Measurements from ENCODE around the gene ZNF398. TPM values are rescaled to one million over a fixed set of nuclear protein-coding genes. Genes with fewer than 3 reads are reported as not detected.
A peak's percentile ranks its signal among the peaks of the same experiment; 100 is the strongest.

Gene ZNF398
- total RNA-seq, 2 experiments from 2014 or later, result 12.1 to 13.2 TPM

GRCh38 chr7:149226840-149227494, 79.7 kb downstream of the ZNF398 start:
- no peak overlapping the region for H3K4me3 Mint-ChIP-seq
- CTCF ChIA-PET, result no interaction called here
- no peaks in the 10 kb centered on the region for H3K27me3 Mint-ChIP-seq
- H3K27ac Mint-ChIP-seq, result no peak overlapping the region
- no peaks in the 10 kb centered on the region for H3K4me1 Mint-ChIP-seq
- H3K9me3 Mint-ChIP-seq (ENCODE audit: low read depth), result no peaks in the 10 kb centered on the region
- H3K36me3 Mint-ChIP-seq, result peaks cover 22% of the 10 kb centered on the region
- no peak for DNase-seq
- no peak for ATAC-seq

DNA sequence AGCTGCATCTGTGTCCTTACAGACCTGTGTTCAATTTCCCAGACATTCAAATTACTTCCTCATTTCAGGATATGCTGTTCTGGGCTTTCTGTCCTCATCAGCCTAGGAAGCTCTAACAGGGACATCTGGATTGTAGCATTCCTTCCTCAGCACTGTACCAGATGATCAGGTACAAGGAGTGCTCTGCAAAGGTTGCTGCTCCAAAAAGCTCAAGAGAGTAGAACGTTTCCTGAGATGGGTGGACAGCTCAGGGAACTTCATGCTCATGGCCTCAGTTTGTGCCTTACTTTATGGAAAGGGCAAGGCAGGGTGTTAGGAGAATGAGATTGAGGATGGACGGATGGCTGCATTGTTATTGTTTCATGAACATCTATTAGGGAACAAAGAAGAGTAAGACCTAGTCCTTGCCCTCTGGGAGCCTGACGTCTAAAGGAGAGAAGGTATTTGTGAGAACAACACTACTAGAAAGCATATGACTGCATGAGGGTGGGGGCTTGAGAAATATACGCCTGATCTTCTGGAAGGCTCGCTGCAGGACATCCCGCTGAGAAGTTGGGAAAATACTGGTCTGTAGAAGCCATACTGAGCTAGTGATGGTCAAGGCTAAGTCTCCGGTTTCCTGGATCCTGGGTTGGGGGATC, 81.7 kb downstream of the ZNF398 start:
- Mint-ChIP-seq H3K4me3 (no peak overlapping the region), H3K27ac (no peak overlapping the region), H3K9me3 (ENCODE audit: low read depth) (no peaks in the 10 kb centered on the region), H3K27me3 (peaks cover 3% of the 10 kb centered on the region), H3K36me3 (peaks cover 13% of the 10 kb centered on the region), H3K4me1 (no peaks in the 10 kb centered on the region)
- CTCF ChIA-PET, result interaction anchor here (1.5 kb wide), 1 partner anchor 14 kb away, joined by 4 read pairs; no protein-coding TSS in a partner anchor
- ATAC-seq (no peak), DNase-seq (no peak)

GRCh38 chr7:149229526-149229925, 82.3 kb downstream of the ZNF398 start:
- Mint-ChIP-seq H3K4me3 (no peak overlapping the region), H3K9me3 (ENCODE audit: low read depth) (no peaks in the 10 kb centered on the region), H3K4me1 (no peaks in the 10 kb centered on the region), H3K27ac (no peak overlapping the region), H3K27me3 (peaks cover 3% of the 10 kb centered on the region), H3K36me3 (peaks cover 11% of the 10 kb centered on the region)
- DNase-seq (no peak), ATAC-seq (peak; percentile 24)
- CTCF ChIA-PET, result no interaction called here

DNA sequence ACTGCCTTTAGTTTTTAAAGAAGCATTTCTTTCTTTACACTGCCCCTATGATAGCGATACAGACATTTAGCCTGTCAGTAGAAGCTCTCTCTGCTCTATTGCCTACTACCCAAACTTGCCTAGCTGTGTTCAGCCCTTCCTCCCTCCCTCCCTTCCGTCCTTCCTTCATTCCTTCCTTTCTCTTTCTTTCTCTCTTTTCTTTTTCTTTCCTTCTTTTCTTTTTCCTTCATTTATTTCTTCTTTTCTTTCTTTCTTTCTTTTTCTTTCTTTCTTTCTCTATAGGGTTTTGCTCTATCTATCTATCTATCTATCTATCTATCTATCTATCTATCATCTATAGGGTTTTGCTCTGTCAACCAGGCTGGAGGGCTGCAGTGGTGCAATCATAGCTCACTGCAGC, 85.1 kb downstream of the ZNF398 start:
- ATAC-seq (no peak), DNase-seq (no peak)
- Mint-ChIP-seq H3K9me3 (ENCODE audit: low read depth) (no peaks in the 10 kb centered on the region), H3K27me3 (peaks cover 3% of the 10 kb centered on the region), H3K36me3 (no peaks in the 10 kb centered on the region), H3K27ac (no peak overlapping the region), H3K4me1 (no peaks in the 10 kb centered on the region), H3K4me3 (no peak overlapping the region)
- CTCF ChIA-PET, result interaction anchor here (1.2 to 1.4 kb wide), 3 partner anchors 8 to 37 kb away, joined by 3 to 4 read pairs (median 3); partner anchors contain the start of gene ZNF282

Other genes starting within 250 kb of the ZNF398 start
- 10 to 100 TPM; 82.3 to 99.4 TPM for gene PDIA4, start 118.9 kb upstream of the ZNF398 start, total RNA-seq
- gene ZNF786, start 56.7 kb upstream of the ZNF398 start, total RNA-seq, result 1 to 10 TPM; 7.1 to 7.4 TPM
- under 1 TPM; 0.53 to 0.91 TPM for gene ZNF425, start 21.1 kb upstream of the ZNF398 start, total RNA-seq
- 10 to 100 TPM; 42.0 to 49.7 TPM for gene ZNF282, start 48.1 kb downstream of the ZNF398 start, total RNA-seq
- gene ZNF212, start 92.2 kb downstream of the ZNF398 start, total RNA-seq, result 10 to 100 TPM; 12.8 to 14.2 TPM
- gene ZNF783, start 114.7 kb downstream of the ZNF398 start, total RNA-seq, result 10 to 100 TPM; 14.8 to 15.5 TPM

Data from activated CD8-positive, alpha-beta memory T cell treated with anti-CD3 and anti-CD28 coated beads, Interleukin-2, amount 10 ng/mL, durations not matched to agents 7 days and 5 days (primary cell).